HG03135 (cell line): Measurements from ENCODE around the gene BABAM2.
"Not testable (repeated sequence)": the region's sequence is repeated elsewhere in the genome, so short reads cannot be mapped to it uniquely, and the experiment has no call there.

ENCODE experiments used
- ATAC-seq: cut with Tn5 transposase; IDR thresholded peaks from one replicate; pipeline ENCODE4 v1.9.1; 2021; ENCODE audit warnings: mild to moderate bottlenecking, moderate library complexity; ENCODE audit not compliant: unreplicated experiment

The BABAM2 gene

DNA sequence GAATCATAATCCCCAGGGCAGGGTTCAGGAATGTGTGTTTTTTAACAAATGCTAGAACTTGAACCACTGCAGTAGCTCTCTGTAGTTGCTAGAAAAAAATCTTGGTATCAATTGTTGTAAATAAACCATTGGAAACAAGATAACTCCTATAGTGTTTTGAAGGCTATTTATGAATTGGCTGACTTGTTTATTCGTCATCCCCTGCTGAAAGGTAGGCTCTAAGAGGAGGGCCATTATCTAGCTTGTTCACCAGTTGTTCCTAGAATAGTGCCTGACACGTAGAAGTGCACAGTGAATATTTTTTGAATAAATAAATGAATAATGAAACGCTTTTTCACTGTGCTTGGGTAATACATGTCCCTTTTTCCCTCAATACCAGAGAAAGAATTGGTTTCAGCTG is 211.4 kb downstream of the BABAM2 start:
- no peak for ATAC-seq

DNA sequence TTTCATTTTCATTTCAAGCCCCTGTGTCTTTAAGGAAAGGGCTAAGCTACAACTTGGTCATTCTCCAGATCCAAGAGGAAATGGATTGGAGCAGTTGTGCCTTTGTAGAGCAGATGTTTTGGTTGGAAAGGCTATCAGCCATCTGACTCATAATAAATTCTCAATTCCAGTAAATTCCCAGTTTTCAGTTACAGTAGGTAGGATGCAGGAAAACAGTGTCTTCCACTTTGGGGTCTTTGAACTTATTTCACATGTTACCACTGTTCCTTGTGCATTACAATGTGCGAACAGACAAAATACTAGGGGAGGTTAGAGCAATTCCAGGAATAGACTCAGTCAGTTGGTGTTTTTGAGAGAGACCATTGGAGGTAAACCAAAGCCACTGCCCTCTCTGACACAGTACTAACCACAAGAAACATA is 211.9 kb downstream of the BABAM2 start:
- ATAC-seq = no peak

DNA sequence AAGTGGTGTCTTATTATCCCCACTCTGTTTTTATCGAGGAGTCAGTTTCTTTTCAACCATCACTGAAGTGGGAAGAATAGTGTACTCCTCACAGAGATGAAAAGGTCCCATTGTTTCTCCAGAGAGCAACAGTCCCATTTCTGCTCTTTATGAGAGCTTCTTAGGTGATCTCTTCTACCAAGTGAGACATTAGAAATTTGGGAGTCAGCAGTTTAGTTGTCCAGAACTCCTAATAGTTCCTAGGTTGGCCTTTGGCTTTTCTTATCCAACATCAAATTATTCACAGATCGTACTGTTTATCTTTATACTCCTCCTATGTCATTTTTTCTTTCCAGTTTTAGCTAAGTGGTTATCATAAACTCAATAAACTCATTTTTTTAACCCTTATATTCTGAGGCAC is 213.1 kb downstream of the BABAM2 start:
- ATAC-seq = no peak

DNA sequence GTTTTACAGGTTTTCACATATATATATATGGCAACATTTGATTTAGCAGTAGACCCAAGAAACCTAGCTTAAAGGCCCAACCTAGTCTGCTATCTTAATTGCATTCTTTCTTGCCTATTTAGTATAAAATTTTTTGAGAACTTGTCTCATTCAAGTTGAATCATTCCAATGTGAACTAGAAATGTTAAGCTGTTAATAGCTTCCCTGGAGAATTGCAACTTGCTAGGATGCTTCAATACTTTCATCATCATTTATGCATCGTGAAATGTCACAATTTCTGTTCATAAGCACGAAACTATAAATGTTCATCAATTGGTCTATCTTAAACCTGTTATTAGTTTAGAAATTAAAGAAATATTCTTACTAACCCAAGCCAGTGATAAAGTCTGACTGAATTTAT is 217.6 kb downstream of the BABAM2 start:
- no peak for ATAC-seq

DNA sequence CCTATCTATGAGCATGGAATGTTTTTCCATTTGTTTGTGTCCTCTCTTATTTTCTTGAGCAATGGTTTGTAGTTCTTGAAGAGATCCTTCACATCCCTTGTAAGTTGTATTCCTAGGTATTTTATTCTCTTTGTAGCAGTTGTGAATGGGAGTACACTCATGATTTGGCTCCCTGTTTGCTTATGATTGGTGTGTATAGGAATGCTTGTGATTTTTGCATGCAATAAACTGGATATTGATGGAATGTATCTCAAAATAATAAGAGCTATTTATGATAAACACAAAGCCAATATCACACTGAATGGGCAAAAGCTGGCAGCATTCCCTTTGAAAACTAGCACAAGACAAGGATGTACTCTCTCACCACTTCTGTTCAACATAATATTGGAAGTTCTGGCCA is 223.2 kb downstream of the BABAM2 start:
- ATAC-seq = not testable (repeated sequence)

DNA sequence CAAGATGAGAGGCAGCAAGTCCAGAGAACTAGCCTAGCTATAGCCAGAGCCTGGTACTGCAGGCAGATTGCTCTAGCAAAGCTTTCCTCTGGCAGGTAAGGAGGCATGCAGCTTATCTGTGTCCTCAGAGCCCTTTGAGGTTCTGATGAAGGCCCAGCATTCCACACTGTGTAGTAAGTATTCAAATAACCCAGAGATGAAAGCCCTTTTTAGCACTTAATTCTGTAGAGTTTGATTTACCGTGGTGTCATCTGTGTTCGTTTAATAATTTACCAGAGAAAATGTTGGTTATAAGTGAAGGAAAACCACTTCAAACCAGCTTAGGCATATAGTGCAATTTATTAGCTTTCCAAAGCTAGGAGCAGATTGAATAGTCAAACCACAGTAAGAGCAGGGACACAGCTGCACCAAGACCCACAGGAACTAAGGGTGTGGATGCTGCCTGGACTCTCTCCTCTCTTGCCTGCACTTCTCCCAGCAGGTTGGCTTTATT is 226.6 kb downstream of the BABAM2 start:
- ATAC-seq = no peak

DNA sequence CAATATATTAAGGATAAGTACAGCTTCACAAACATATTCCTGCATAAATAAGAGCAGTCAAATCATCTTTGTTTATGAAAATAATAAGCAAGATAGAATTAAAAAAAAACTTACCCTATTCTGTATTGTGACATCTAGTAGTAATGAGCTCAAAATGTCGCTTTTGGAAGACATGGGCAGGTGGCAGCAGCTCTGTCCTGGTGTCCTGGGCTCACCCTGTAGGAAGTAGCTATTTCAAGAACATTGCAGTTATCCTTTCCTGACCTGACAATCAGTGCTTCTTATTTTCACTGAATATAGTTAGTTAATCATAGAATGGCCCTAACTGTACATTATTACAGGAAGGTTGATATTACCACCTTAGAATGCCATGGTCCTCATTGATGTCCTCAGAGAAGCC is 229.1 kb downstream of the BABAM2 start:
- ATAC-seq = no peak

DNA sequence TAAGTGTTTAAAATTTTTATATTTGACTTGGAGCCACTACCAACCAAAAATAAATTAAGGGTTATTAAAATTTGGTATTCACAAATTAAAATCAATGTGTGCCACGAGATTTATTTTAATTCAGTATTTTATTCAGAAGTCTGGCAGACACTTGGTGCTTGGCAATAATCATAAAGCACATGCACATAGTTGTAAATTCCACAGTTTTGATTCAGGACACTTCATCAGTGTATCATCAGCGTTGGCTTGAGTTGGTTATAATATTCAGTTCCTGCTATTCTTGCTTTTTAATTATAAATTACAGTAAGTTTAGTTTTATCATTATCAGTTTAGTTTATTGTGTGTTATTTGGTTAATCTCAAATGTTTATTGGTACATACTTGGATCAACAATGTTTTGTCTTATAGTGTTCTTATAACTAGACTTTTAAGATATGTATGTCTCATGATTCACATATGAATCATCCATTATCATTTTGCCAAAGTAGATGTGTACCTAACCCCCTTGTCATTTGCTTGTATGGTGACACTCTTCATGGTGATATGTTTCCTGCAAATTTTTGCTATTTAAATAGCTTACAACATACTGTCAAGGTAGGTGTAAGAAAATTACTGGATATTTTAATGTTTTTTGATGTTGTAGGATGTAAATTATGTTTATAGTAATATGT is 237.9 kb downstream of the BABAM2 start:
- no peak for ATAC-seq

DNA sequence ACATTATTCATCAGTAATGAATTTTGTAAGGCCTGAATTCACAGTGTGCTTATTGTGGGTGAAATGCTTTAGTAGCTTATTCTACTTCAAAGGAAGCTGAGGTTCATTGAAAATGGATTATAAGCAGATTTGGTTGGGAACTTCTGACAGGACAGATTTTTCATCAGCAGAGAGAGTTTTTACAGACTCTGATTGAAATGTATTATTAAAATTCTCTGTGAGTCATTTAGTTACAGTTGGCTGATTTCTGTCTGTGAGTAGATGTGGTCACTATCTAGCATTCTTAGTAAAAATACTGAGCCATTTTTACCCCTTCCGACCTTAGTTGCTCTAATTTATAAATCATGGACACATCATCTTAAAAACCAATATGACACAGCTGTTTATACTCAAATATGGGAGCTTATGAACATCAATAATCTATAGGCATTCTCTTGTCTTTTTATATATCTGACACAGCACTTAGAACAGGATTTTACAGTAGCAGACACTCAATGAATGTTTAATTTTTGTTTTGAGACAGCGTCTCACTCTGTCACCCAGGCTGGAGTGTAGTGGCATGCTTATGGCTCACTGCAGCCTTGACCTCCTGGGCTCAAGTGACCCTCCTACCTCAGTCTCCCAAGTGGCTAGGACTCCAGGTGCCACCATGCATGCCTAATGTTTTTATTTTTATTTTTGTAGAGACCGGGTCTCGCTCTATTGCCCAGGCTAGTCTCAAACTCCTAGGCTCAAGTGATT is 239.6 kb downstream of the BABAM2 start:
- ATAC-seq = no peak

DNA sequence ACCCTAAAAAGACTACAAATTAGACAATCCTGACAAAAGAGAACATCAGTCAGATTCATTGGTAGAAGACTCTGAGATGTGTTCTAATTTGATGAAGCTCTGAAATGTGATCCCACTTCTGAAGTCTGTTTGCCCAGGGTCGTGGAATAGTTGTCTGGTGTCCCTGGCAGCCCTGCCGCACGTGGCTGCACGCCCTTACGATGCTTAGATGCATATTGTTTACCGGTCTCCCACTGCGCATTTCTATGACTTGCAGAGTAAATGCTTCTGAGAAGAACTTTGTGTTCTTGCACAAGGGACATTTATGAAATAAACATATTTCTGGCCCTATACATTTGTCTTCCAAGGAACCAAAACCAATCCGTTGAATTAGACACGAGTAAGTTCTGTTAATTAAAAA is 243.2 kb downstream of the BABAM2 start:
- ATAC-seq = no peak

DNA sequence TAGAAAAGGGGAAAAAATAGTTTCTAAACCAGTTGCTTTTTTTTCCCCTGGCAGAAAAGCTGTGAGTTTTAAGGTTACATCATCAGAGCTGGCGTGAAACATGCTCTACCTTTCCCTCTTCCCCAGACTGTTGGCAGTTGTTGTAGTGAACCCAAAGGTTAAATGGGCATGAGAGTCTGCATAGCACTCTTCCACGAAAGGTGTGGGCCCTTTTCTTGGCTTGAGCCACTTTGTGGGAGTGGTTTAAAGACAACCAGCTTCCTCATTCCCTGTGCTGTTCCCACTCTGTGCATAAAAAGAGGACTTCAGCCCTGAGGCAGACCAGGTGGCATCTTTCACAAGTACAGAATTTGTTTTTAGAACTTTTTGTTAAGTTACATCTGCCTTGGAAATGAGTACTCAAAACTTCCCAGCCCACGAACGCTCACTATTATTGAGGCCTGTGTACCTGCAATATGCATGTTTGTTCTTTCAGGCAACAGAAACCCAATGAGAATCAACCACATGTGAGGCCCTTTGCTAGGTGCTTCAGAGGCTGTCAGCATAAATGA is 243.8 kb downstream of the BABAM2 start:
- no peak for ATAC-seq

DNA sequence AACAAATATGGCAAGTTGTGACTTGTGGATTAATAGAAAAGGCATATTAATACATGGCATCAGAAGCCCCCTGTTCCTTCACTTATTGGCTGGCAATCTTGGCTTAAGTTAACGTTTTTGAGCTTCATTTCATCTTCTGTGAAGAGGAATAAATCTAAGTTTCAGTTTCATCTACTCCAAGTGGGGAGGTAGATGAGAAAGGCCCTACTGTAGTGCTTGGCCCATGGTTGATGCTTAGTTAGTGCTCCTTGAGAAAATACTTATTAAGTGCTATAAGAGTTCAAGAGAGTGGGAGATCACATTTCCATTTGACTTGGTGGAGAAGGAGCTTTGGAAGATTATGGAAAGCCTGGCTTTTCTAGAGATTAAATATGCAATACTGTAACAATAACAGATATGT is 244.3 kb downstream of the BABAM2 start:
- ATAC-seq = no peak

DNA sequence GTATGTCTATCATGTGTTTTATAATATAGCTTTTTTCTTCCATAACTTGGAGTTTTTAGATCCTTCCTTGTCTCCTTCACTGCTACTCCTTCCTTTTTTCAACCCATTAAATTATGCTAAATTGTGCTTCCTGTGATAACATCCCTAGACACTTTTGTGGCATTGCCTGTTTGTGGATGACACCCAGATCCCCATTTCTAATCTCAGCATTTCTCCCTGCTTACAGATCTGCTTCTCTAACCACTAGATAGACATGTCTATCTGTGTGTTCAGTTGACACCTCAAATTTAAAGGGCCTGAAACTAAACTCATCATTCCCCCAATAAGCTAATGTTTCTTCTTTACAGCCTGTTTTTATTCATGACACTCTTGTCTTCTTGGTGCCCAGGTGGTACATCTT is 244.8 kb downstream of the BABAM2 start:
- no peak for ATAC-seq

DNA sequence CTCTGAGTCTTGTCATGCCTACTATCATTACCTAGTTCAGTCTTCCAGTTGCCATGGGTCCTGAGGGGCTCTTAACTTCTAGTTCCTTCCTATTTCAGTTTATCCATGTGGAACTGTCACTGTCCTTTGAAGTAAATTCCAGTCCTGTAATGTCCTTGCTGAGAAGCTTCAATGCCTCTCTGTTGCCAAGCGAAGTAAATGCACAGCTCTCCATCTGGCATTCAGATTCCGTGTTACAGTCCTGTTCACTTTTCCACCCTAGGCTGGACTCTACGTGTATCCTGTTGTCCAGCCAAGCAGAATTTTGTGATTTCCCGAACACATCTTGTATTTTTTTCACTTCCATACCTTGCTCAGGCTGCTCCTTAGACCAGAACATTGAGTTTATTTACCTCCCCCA is 245.3 kb downstream of the BABAM2 start:
- no peak for ATAC-seq

DNA sequence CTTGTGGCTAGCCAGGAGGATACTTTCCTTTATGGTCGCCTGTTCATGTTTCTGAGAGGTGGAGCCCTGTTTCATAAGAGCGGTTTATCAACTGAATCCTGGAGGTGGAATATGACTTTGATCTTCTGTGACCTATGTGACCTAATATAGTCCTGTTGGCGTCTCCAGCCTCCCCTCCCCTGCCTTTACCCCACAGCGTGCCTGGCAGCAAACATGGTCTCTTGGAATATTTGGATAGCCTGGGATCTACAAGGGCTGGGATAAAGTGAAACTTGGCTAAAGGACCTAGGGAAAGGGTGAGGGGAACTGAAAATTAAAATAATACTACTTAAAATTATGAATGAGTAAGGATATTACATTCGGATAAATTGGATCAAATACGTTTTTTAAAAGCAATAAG is 246.0 kb downstream of the BABAM2 start:
- no peak for ATAC-seq

DNA sequence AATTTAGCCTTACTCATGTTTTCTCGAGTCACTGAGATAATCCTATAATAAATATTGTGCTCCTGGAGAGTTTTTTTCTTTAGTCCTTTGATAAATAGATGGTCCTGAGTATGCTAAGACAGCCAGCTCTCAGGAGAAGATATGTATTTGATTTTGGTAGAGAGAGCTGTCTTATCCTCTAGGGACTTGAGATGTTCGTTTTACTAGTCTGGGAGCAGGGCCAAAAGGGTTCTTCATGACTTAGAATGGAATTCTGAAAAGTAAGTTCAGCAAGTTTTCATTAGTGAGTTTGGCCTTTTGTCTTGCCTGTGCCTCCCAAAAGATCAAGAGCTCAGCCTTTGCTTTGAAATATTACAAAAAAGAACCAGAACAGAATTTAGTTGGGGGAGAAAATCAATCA is 246.7 kb downstream of the BABAM2 start:
- ATAC-seq = no peak

DNA sequence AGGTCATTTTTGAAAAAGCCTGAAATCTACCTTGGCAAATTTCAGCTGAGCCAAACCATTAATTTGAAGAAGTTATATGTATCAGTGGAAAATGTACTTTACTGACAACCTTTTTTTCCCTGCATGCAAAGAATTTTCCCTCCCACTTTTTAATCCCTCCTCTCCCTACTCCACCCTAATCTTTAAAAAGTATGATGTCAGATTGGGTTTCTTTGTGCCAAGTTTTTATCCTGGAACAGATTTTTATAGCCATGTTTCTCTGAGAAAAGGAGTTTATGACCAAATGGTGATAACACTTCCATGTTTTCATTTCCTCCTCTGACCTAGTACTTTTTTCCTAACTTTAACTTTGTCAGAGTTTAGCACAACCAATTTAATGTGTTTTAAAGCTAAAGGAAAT is 251.9 kb downstream of the BABAM2 start:
- no peak for ATAC-seq

DNA sequence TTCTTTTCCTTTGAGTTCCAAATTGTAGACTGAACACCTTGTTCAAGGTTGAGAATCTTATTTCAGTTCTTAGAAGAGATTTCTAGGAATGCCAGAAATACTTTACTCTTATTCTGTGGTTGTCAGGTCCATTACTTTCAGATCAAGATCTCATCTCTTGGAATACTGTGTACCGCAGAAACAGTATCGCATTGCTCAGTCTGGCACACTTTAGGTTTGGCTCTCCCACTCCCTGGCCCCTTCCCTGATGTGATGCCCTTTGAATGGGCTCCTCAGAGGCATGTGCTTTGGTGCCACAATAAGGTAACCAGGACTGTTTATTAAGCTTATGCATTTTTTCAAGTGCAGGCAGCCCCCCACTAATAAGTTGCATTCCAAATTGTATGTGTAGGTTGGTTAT is 257.5 kb downstream of the BABAM2 start:
- no peak for ATAC-seq

DNA sequence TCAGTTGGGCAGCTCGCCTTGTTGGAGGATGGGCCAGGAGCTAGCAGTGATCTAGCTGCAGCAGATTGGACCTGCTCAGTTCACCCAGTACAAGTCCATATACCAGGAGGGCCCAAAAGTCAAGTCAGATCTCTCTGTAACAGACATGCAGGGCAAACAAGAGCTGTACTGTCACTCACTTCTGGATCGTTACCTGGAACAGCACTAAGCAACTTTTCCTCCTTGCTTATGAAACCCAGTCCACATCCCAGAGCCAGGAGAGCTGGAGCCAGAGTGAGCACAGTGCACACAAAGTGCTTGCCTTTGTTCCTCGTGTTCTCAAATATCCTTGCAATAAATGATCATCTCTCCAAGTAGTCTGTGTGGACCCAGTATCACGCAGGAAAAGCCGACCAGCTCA is 258.0 kb downstream of the BABAM2 start:
- no peak for ATAC-seq

DNA sequence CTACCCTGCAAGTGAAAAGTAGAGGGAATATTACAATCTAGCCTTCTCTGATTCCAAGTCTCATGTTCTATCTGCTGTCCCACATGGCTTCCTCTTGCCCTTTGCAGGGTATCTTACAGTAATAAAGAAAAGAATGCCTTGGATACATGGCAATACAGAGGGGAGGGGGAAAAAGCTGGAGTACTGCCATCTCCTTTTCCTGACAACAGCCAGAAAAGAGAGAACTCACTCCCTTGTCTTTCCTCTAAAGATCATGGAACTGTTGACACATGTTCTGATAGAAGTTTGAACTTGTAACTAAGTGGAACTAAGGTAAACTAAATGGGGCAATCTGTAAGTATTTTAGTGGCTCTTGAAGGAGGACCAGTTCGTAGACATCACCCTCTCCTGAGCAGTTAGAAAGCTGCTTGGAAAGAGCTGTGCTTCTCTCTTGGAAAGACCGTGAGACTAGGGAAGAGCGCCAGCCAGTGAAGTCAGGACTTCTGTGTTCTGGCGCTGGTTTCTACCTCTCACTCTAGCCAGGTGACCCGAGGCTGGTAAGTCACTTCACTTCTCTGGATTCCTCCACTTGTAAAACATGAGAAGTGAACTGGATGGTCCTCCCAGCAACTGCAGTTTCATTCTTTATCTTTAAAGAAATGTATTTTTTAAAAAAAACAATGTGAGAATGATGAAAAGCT is 259.8 kb downstream of the BABAM2 start:
- ATAC-seq = no peak

DNA sequence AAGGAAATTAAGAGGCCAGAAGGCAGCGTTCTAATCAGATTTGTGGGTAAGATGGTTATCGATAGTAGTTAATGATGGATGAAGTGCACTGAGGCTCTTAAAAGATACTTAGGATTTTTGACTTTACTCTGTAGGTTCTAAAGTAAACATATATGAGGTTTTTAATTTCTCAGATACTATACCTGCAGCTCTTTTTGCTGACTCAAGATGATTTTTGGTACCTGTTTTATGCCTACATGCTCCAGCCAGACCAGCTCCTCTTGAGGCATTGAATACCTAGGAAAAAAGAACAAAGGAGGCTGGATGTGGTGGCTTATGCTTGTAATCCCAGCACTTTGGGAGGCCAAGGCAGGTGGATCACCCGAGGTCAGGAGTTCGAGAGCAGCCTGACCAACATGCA is 260.5 kb downstream of the BABAM2 start:
- no peak for ATAC-seq
